HepG2 (cell line): ENCODE measurements around the gene CDK6. TPM values are rescaled to one million over a fixed set of nuclear protein-coding genes. Genes with fewer than 3 reads are reported as not detected.
A peak's percentile ranks its signal among the peaks of the same experiment; 100 is the strongest.

Experiments used
- ATAC-seq: fragments of 200-7000 bp; cut with Tn5 transposase; 3 replicates; pipeline ENCODE4 v1.9.1; 2020; ENCODE audit warnings: mild to moderate bottlenecking, moderate library complexity
- BruUV-seq: library from RNA; stranded (reverse); fragments of 400-500 nt; replicated peaks from 2 replicates; lab custom pipeline; 2021; lab: Mats Ljungman, UMichigan
- CTCF ChIA-PET: fragments of 300-600 bp; formaldehyde crosslinking; extraction: SDS; loops from one replicate; lab custom pipeline; 2021; ENCODE audit warnings: low total read pairs, inconsistent platforms, low intra/inter-chr PET ratio; lab: Yijun Ruan, JAX
- POLR2A ChIA-PET: fragments of 350-600 bp; sonication (Branson Sonifier 250); formaldehyde crosslinking; loops from one replicate; lab custom pipeline; 2020; ENCODE audit warnings: antibody characterized with exemption, inconsistent platforms; lab: Yijun Ruan, JAX
- DNase-seq: peaks from one replicate; pipeline ENCODE4 v3.0.0-alpha.2; 2015; ENCODE audit warnings: low spot score
- FAIRE-seq: peaks from 3 replicates; lab custom pipeline; 2011; peaks lifted over from hg19 to GRCh38; lab: Jason Lieb, UNC
- H2AFZ ChIP-seq: one replicate; pipeline ENCODE4 v1.6.1; 2011; ENCODE audit warnings: low read length, inconsistent platforms
- H3K27ac ChIP-seq: fragments of 300-600 bp; 3 replicates; pipeline ENCODE4 v1.8.0; 2011; ENCODE audit warnings: mixed run types, mild to moderate bottlenecking, mixed read lengths, low read length, inconsistent platforms; ENCODE audit not compliant: insufficient read depth; ENCODE audit errors: extremely low read length
- H3K27me3 ChIP-seq, 2 experiments: fragments of 200-600 bp in 1 of 2; 2 replicates in 1 of 2; 3 replicates in 1 of 2; pipeline versions ENCODE4 v1.6.0 to v1.8.0; 2011; ENCODE audit warnings: low read length in 2 of 2, mild to moderate bottlenecking in 2 of 2, moderate library complexity in 2 of 2, inconsistent platforms in 1 of 2; ENCODE audit not compliant: insufficient read depth in 2 of 2, control insufficient read depth in 1 of 2
- H3K36me3 ChIP-seq, 2 experiments: fragments of 200-600 bp in 1 of 2; replicated peaks in 1 of 2; 2 replicates in 1 of 2; 3 replicates in 1 of 2; pipeline versions ENCODE4 v1.5.1 to v1.8.0; 2011; ENCODE audit warnings: low read length in 2 of 2, inconsistent platforms in 1 of 2; ENCODE audit not compliant: insufficient read depth in 2 of 2, control insufficient read depth in 1 of 2
- H3K4me1 ChIP-seq: 2 replicates; pipeline ENCODE4 v1.5.1; 2012; ENCODE audit warnings: low read length, inconsistent platforms; ENCODE audit not compliant: insufficient read depth
- H3K4me2 ChIP-seq: 2 replicates; pipeline ENCODE4 v1.6.0; 2011; ENCODE audit warnings: low read depth, low read length, inconsistent platforms
- H3K4me3 ChIP-seq, 3 experiments: fragments of 200-600 bp in 1 of 3; sonication (generic), shearing (Covaris generic) in 1 of 3; replicated peaks in 1 of 3; 2 replicates each; pipeline ENCODE4 v1.5.1; 2011 to 2016; ENCODE audit warnings: low read length in 3 of 3, inconsistent platforms in 2 of 3, low read depth in 2 of 3, mild to moderate bottlenecking in 2 of 3, control low read depth in 1 of 3, mixed read lengths in 1 of 3; ENCODE audit not compliant: insufficient read depth in 1 of 3
- H3K79me2 ChIP-seq: one replicate; pipeline ENCODE4 v1.6.1; 2011; ENCODE audit warnings: low read length, inconsistent platforms; ENCODE audit not compliant: insufficient read depth
- H3K9ac ChIP-seq: 2 replicates; pipeline ENCODE4 v1.6.0; 2011; ENCODE audit warnings: mild to moderate bottlenecking, low read depth, low read length, inconsistent platforms; ENCODE audit not compliant: insufficient read depth
- H3K9me3 ChIP-seq: 2 replicates; pipeline ENCODE4 v1.5.1; 2012; ENCODE audit warnings: mild to moderate bottlenecking, low read length
- H4K20me1 ChIP-seq: 2 replicates; pipeline ENCODE4 v1.6.0; 2011; ENCODE audit warnings: inconsistent platforms, mild to moderate bottlenecking, low read length, moderate library complexity; ENCODE audit not compliant: insufficient read depth
- ARID4A ChIP-seq: sonication (generic); formaldehyde crosslinking; IDR thresholded peaks from 2 replicates; pipeline ENCODE4 v1.5.0; 2020; ENCODE audit warnings: mild to moderate bottlenecking, missing genetic modification reagents, borderline replicate concordance
- GRHL1 ChIP-seq: sonication (generic); formaldehyde crosslinking; conservative IDR thresholded peaks from 2 replicates; pipeline ENCODE4 v1.8.0; 2022; ENCODE audit warnings: missing genetic modification reagents
- RBAK ChIP-seq: sonication (generic); formaldehyde crosslinking; IDR thresholded peaks from 2 replicates; pipeline ENCODE4 v1.5.1; 2020; ENCODE audit warnings: mild to moderate bottlenecking, missing genetic modification reagents
- SOX5 ChIP-seq: IDR thresholded peaks from 2 replicates; pipeline ENCODE4 v1.6.1; 2016; ENCODE audit warnings: borderline replicate concordance
- TFAP4 ChIP-seq: sonication (generic); IDR thresholded peaks from 2 replicates; pipeline ENCODE4 v1.6.1; 2016; ENCODE audit warnings: low read depth, borderline replicate concordance
- ZNF282 ChIP-seq: fragments of 450-650 bp; IDR thresholded peaks from 2 replicates; pipeline ENCODE4 v1.6.1; 2018; ENCODE audit not compliant: partially characterized antibody
- ZNF3 ChIP-seq: IDR thresholded peaks from 2 replicates; pipeline ENCODE4 v1.7.0; 2017; ENCODE audit warnings: inconsistent platforms
- ZNF558 ChIP-seq: sonication (generic); formaldehyde crosslinking; IDR thresholded peaks from 2 replicates; pipeline ENCODE4 v1.9.0; 2022; ENCODE audit warnings: mild to moderate bottlenecking, missing genetic modification reagents, borderline replicate concordance
- ZNF562 ChIP-seq: sonication (generic); formaldehyde crosslinking; IDR thresholded peaks from 2 replicates; pipeline ENCODE4 v1.8.0; 2022; ENCODE audit warnings: missing genetic modification reagents, borderline replicate concordance
- WGBS: methylation state at CpG from one replicate; pipeline ENCODE4 v1.1.6; 2017; ENCODE audit warnings: low lambda C conversion rate; 5-methylcytosine and 5-hydroxymethylcytosine counted together
- in situ Hi-C: cut with HindIII; loops from 2 replicates; pipeline ENCODE4 v1.10.0; 2017; ENCODE audit warnings: low pct_unique_long_range_greater_than_20kb; ENCODE audit not compliant: extremely low pct_ligation_motif_present
- intact Hi-C: fragments of 100-400 bp; cut with micrococcal nuclease; formaldehyde crosslinking; loops from one replicate; pipeline ENCODE4 v1.10.0; 2022; ENCODE audit not compliant: unreplicated experiment
- polyA plus RNA-seq, 8 experiments: library from polyadenylated mRNA; depleted of rRNA in 3 of 8; stranded (reverse) in 7 of 8; unstranded in 1 of 8; fragments of >200 nt; fragmentation: Illumina TruSeq in 4 of 8; extraction: Trizol in 4 of 8; gene quantifications; 2 replicates each; pipeline versions ENCODE4 v1.2.1 to v1.2.3, GENCODE V29; 2011 to 2016; ENCODE audit warnings: low read depth in 4 of 8, missing spikeins in 1 of 8, mixed read lengths in 1 of 8; ENCODE audit not compliant: insufficient read depth in 1 of 8
- total RNA-seq, 5 experiments: library from RNA; depleted of rRNA; stranded (reverse); fragments of >200 nt; fragmentation: Illumina TruSeq; extraction: Trizol; gene quantifications; 2 replicates each; pipeline ENCODE4 v1.2.3, GENCODE V29; 2016; ENCODE audit warnings: low read depth in 1 of 5

Gene CDK6
- total and polyA plus RNA-seq, 2 of the 13 experiments (the other 11 are each of a cell fraction or from before 2014, with no cell fraction given), result 34.6 to 90.8 TPM

- no peak for DNase-seq
- H3K9me3 ChIP-seq, result no peaks in the 10 kb centered on the region; the same call in 1 of the 2 replicates
- H3K79me2 ChIP-seq, result peaks cover 90% of the 10 kb centered on the region
- CTCF ChIA-PET, result no interaction called here
- in situ Hi-C loops (no loop called here), intact Hi-C loops (no loop called here)
- no peak overlapping the region for H3K4me3 ChIP-seq
- FAIRE-seq, result no peak
- peak overlapping the region; percentile 3 for H3K27ac ChIP-seq
- peaks cover 35% of the 10 kb centered on the region for H4K20me1 ChIP-seq
- peaks cover 37% of the 10 kb centered on the region for H3K4me1 ChIP-seq
- no peaks in the 10 kb centered on the region for H3K27me3 ChIP-seq
- 87% methylated on average over 1 of the region's 1 CpG for WGBS
- no peak for TF ChIP-seq GRHL1 (CRISPR knock-in tag)
- TF ChIP-seq RBAK (CRISPR knock-in tag), result no peak
- no peak for TF ChIP-seq ZNF3 (CRISPR knock-in tag)
- no peak for TF ChIP-seq ZNF562 (CRISPR knock-in tag)
- TF ChIP-seq ZNF558 (CRISPR knock-in tag), result no peak
- no peak for TF ChIP-seq SOX5 (CRISPR knock-in tag)
- no peak for TF ChIP-seq ARID4A (CRISPR knock-in tag)
- no peak for TF ChIP-seq TFAP4
- TF ChIP-seq ZNF282, result no peak
- H2AFZ ChIP-seq, result no peak overlapping the region
- ATAC-seq, result no peak
- BruUV-seq, result no TSS peak
- POLR2A ChIA-PET, result no interaction called here
- no peak overlapping the region for H3K4me2 ChIP-seq
- H3K9ac ChIP-seq, result no peak overlapping the region
- H3K36me3 ChIP-seq, result peaks cover 3 to 12% of the 10 kb centered on the region in 2 experiments
These were observed 54.1 kb downstream of the CDK6 start for GRCh38 chr7:92782236-92782635.
